Immature natural killer cell (primary cell): ENCODE data around the gene NPIPB8. TPM values are rescaled to one million over a fixed set of nuclear protein-coding genes. Genes with fewer than 3 reads are reported as not detected.

Experiments used
- polyA plus RNA-seq, 3 donors: library from polyadenylated mRNA; unstranded; fragments of 300-500 nt; fragmentation: Illumina TruSeq; gene quantifications; one replicate each; pipeline ENCODE4 v1.2.3, GENCODE V29; 2021

The NPIPB8 gene
- polyA plus RNA-seq, 3 donors from 2014 or later: not detected

Other genes with a start within 250 kb of the NPIPB8 start
- 10 to 100 TPM in 2 of 3 donors, 1 to 10 TPM in 1; 9.7 to 31.1 (median 19.0) TPM for gene EIF3CL, start 234.2 kb upstream of the NPIPB8 start, polyA plus RNA-seq
- gene NPIPB7, start 165.7 kb upstream of the NPIPB8 start, polyA plus RNA-seq: not detected
- 10 to 100 TPM; 18.8 to 52.2 (median 32.2) TPM for gene CLN3, start 146.0 kb upstream of the NPIPB8 start, polyA plus RNA-seq
- 10 to 100 TPM in 1 of 3 donors, 1 to 10 TPM in 1, under 1 TPM in 1; 0.49 to 15.2 (median 2.6) TPM for gene APOBR, start 143.4 kb upstream of the NPIPB8 start, polyA plus RNA-seq
- gene IL27, start 131.2 kb upstream of the NPIPB8 start, polyA plus RNA-seq: not detected
- not detected for gene NUPR1, start 99.1 kb upstream of the NPIPB8 start, polyA plus RNA-seq
- gene SGF29, start 84.1 kb upstream of the NPIPB8 start, polyA plus RNA-seq: 10 to 100 TPM; 39.7 to 58.8 (median 40.8) TPM
- gene SULT1A2, start 41.0 kb upstream of the NPIPB8 start, polyA plus RNA-seq: under 1 TPM in 1 of 3 donors, not detected in 2; 0.44 TPM
- gene SULT1A1, start 28.0 kb upstream of the NPIPB8 start, polyA plus RNA-seq: 1 to 10 TPM; 4.5 to 7.0 (median 6.5) TPM
- gene EIF3C, start 73.4 kb downstream of the NPIPB8 start, polyA plus RNA-seq: 100 to 1,000 TPM; 159 to 311 (median 198) TPM
- not detected for gene NPIPB9, start 113.7 kb downstream of the NPIPB8 start, polyA plus RNA-seq
- 10 to 100 TPM in 1 of 3 donors, 1 to 10 TPM in 2; 3.0 to 28.5 (median 9.7) TPM for gene ATXN2L, start 184.9 kb downstream of the NPIPB8 start, polyA plus RNA-seq
- 100 to 1,000 TPM; 149 to 206 (median 153) TPM for gene TUFM, start 208.3 kb downstream of the NPIPB8 start, polyA plus RNA-seq
- gene SH2B1, start 225.8 kb downstream of the NPIPB8 start, polyA plus RNA-seq: 1 to 10 TPM; 1.4 to 3.0 (median 1.6) TPM
- under 1 TPM in 1 of 3 donors, not detected in 2; 0.31 TPM for gene ATP2A1, start 240.4 kb downstream of the NPIPB8 start, polyA plus RNA-seq